ENCODE measurements around the gene TMEM223.
"Not testable (repeated sequence)": the region's sequence is repeated elsewhere in the genome, so short reads cannot be mapped to it uniquely, and the experiment has no call there.

The TMEM223 gene

GRCh38 chr11:62830904-62831519, 39.2 kb upstream of the TMEM223 start:
- H3K4me3 ChIP-seq = peak overlapping the region; percentile 89
- peak overlapping the region; percentile 82 to 96 for H3K27ac ChIP-seq
- TF ChIP-seq CTCF (IDR thresholded peaks at IDR 0.05) = no peak
- DNase-seq (ENCODE audit: low spot score) = peak; percentile 79

GRCh38 chr11:62828130-62828529, 36.3 kb upstream of the TMEM223 start:
- not testable (repeated sequence) for DNase-seq (ENCODE audit: low spot score); H3K27ac ChIP-seq; H3K4me3 ChIP-seq

GRCh38 chr11:62823677-62824076, 31.9 kb upstream of the TMEM223 start:
- Histone ChIP-seq H3K4me3 (no peak overlapping the region), H3K27ac (no peak overlapping the region)
- DNase-seq (ENCODE audit: low spot score) = no peak
- TF ChIP-seq CTCF (IDR thresholded peaks at IDR 0.05) = no peak

GRCh38 chr11:62817129-62817528, 25.3 kb upstream of the TMEM223 start:
- no peak overlapping the region for H3K4me3 ChIP-seq
- DNase-seq (ENCODE audit: low spot score) = no peak
- peak overlapping the region in 1 of 2 donors; percentile 21 for H3K27ac ChIP-seq
- TF ChIP-seq CTCF (IDR thresholded peaks at IDR 0.05) = no peak

- Histone ChIP-seq H3K4me3 (no peak overlapping the region), H3K27ac (peak overlapping the region in 1 of 2 donors; percentile 21)
- no peak for DNase-seq (ENCODE audit: low spot score)
- no peak for TF ChIP-seq CTCF (IDR thresholded peaks at IDR 0.05)
These were observed 24.8 kb upstream of the TMEM223 start for GRCh38 chr11:62816557-62816956.

GRCh38 chr11:62811659-62812058, 19.9 kb upstream of the TMEM223 start:
- Histone ChIP-seq H3K27ac (no peak overlapping the region), H3K4me3 (no peak overlapping the region)
- DNase-seq (ENCODE audit: low spot score) = no peak
- TF ChIP-seq CTCF (IDR thresholded peaks at IDR 0.05) = no peak

- TF ChIP-seq CTCF (IDR thresholded peaks at IDR 0.05) = no peak
- Histone ChIP-seq H3K27ac (no peak overlapping the region), H3K4me3 (no peak overlapping the region)
- no peak for DNase-seq (ENCODE audit: low spot score)
These were observed 18.9 kb upstream of the TMEM223 start for GRCh38 chr11:62810748-62811147.
